Measurements from ENCODE around the gene ANAPC15.
"Not testable (repeated sequence)": the region's sequence is repeated elsewhere in the genome, so short reads cannot be mapped to it uniquely, and the experiment has no call there.

ANAPC15 gene

GRCh38 chr11:72138821-72139390 is 26.4 kb upstream of the ANAPC15 start:
- Histone ChIP-seq H3K9ac (ENCODE audit: low read length) (no peak overlapping the region), H3K4me3 (ENCODE audit: low read length) (no peak overlapping the region), H3K79me2 (ENCODE audit: low read length) (no peaks in the 10 kb centered on the region), H3K36me3 (replicated peaks; ENCODE audit: insufficient read depth, low read length) (no peaks in the 10 kb centered on the region), H3K4me2 (ENCODE audit: low read depth, low read length) (no peak overlapping the region), H2AFZ (ENCODE audit: low read length) (no peak overlapping the region), H3K27me3 (replicated peaks; ENCODE audit: insufficient read depth, low read length) (no peaks in the 10 kb centered on the region), H3K27ac (ENCODE audit: low read length) (no peak overlapping the region), H3F3A (ENCODE audit: insufficient read depth, low read length) (no peaks in the 10 kb centered on the region), H3K9me3 (replicated peaks; ENCODE audit: insufficient read depth, low read length) (no peaks in the 10 kb centered on the region), H3K4me1 (ENCODE audit: low read length) (no peaks in the 10 kb centered on the region), H3K9me2 (replicated peaks; ENCODE audit: insufficient read depth, low read length) (no peaks in the 10 kb centered on the region), H4K20me1 (ENCODE audit: insufficient read depth, low read length) (no peaks in the 10 kb centered on the region)
- no peak for DNase-seq
- TF ChIP-seq CTCF (IDR thresholded peaks at IDR 0.05; ENCODE audit: low read length), result no peak
- no peak for TF ChIP-seq EZH2phosphoT487 (IDR thresholded peaks at IDR 0.05; ENCODE audit: low read length)
- no peak for TF ChIP-seq EZH2 (optimal IDR thresholded peaks at IDR 0.05; ENCODE audit: low read depth, low read length)

- Histone ChIP-seq H3K4me3 (ENCODE audit: low read length) (no peak overlapping the region), H4K20me1 (ENCODE audit: insufficient read depth, low read length) (no peaks in the 10 kb centered on the region), H3K36me3 (replicated peaks; ENCODE audit: insufficient read depth, low read length) (no peaks in the 10 kb centered on the region), H3F3A (ENCODE audit: insufficient read depth, low read length) (no peaks in the 10 kb centered on the region), H3K27me3 (replicated peaks; ENCODE audit: insufficient read depth, low read length) (no peaks in the 10 kb centered on the region), H2AFZ (ENCODE audit: low read length) (no peak overlapping the region), H3K4me1 (ENCODE audit: low read length) (no peaks in the 10 kb centered on the region), H3K9me3 (replicated peaks; ENCODE audit: insufficient read depth, low read length) (no peaks in the 10 kb centered on the region), H3K27ac (ENCODE audit: low read length) (no peak overlapping the region), H3K4me2 (ENCODE audit: low read depth, low read length) (no peak overlapping the region), H3K79me2 (ENCODE audit: low read length) (no peaks in the 10 kb centered on the region), H3K9me2 (replicated peaks; ENCODE audit: insufficient read depth, low read length) (no peaks in the 10 kb centered on the region), H3K9ac (ENCODE audit: low read length) (no peak overlapping the region)
- TF ChIP-seq EZH2phosphoT487 (IDR thresholded peaks at IDR 0.05; ENCODE audit: low read length) (no peak), CTCF (IDR thresholded peaks at IDR 0.05; ENCODE audit: low read length) (no peak), EZH2 (optimal IDR thresholded peaks at IDR 0.05; ENCODE audit: low read depth, low read length) (no peak)
- DNase-seq, result no peak
Measured at GRCh38 chr11:72136684-72137262, 24.3 kb upstream of the ANAPC15 start.

GRCh38 chr11:72135891-72136683 is 23.6 kb upstream of the ANAPC15 start:
- Histone ChIP-seq H3K27me3 (replicated peaks; ENCODE audit: insufficient read depth, low read length) (no peaks in the 10 kb centered on the region), H2AFZ (ENCODE audit: low read length) (no peak overlapping the region), H3K9ac (ENCODE audit: low read length) (no peak overlapping the region), H3K9me2 (replicated peaks; ENCODE audit: insufficient read depth, low read length) (no peaks in the 10 kb centered on the region), H3K79me2 (ENCODE audit: low read length) (no peaks in the 10 kb centered on the region), H3K27ac (ENCODE audit: low read length) (no peak overlapping the region), H4K20me1 (ENCODE audit: insufficient read depth, low read length) (no peaks in the 10 kb centered on the region), H3K9me3 (replicated peaks; ENCODE audit: insufficient read depth, low read length) (no peaks in the 10 kb centered on the region), H3F3A (ENCODE audit: insufficient read depth, low read length) (no peaks in the 10 kb centered on the region), H3K36me3 (replicated peaks; ENCODE audit: insufficient read depth, low read length) (no peaks in the 10 kb centered on the region), H3K4me1 (ENCODE audit: low read length) (no peaks in the 10 kb centered on the region), H3K4me3 (ENCODE audit: low read length) (no peak overlapping the region), H3K4me2 (ENCODE audit: low read depth, low read length) (no peak overlapping the region)
- DNase-seq, result no peak
- TF ChIP-seq EZH2phosphoT487 (IDR thresholded peaks at IDR 0.05; ENCODE audit: low read length), result no peak
- no peak for TF ChIP-seq CTCF (IDR thresholded peaks at IDR 0.05; ENCODE audit: low read length)
- TF ChIP-seq EZH2 (optimal IDR thresholded peaks at IDR 0.05; ENCODE audit: low read depth, low read length), result no peak

- H3K4me1 ChIP-seq (ENCODE audit: low read length); H3K36me3 ChIP-seq (replicated peaks; ENCODE audit: insufficient read depth, low read length); H2AFZ ChIP-seq (ENCODE audit: low read length); H3K79me2 ChIP-seq (ENCODE audit: low read length); H3K9ac ChIP-seq (ENCODE audit: low read length); H3K9me3 ChIP-seq (replicated peaks; ENCODE audit: insufficient read depth, low read length); H3K27me3 ChIP-seq (replicated peaks; ENCODE audit: insufficient read depth, low read length); H3K9me2 ChIP-seq (replicated peaks; ENCODE audit: insufficient read depth, low read length); H3K27ac ChIP-seq (ENCODE audit: low read length); H3F3A ChIP-seq (ENCODE audit: insufficient read depth, low read length); DNase-seq; H3K4me2 ChIP-seq (ENCODE audit: low read depth, low read length); H4K20me1 ChIP-seq (ENCODE audit: insufficient read depth, low read length); H3K4me3 ChIP-seq (ENCODE audit: low read length): not testable (repeated sequence)
Measured at GRCh38 chr11:72135473-72135872, 23.0 kb upstream of the ANAPC15 start, which contains the start of gene FOLR3. TSS of gene FOLR3 (plus strand) at chr11:72135725. CDS start at chr11:72135953, 228 bp downstream.
